Kidney glomerular epithelial cell (primary cell): Measurements from ENCODE around the gene TM4SF20.

Experiments
- DNase-seq: peaks from one replicate; lab custom pipeline; 2025; lab: John Stamatoyannopoulos, UW

TM4SF20 gene

GRCh38 chr2:227379095-227379494 is at the start of gene TM4SF20:
TM4SF20 (minus strand) TSS chr2:227379306; CDS start chr2:227379268, 38 bp downstream.
- no peak for DNase-seq

GRCh38 chr2:227428731-227429285 is 49.7 kb upstream of the TM4SF20 start:
- DNase-seq: no peak

GRCh38 chr2:227423656-227424499 is 44.8 kb upstream of the TM4SF20 start:
- DNase-seq: peak; percentile 12

GRCh38 chr2:227420087-227421052 is 41.3 kb upstream of the TM4SF20 start:
- no peak for DNase-seq

- no peak for DNase-seq
Measured at GRCh38 chr2:227416701-227417100, 37.6 kb upstream of the TM4SF20 start.

GRCh38 chr2:227415538-227416424 is 36.7 kb upstream of the TM4SF20 start:
- DNase-seq: peak; percentile 31

- DNase-seq: peak; percentile 41
Measured at GRCh38 chr2:227414846-227415245, 35.7 kb upstream of the TM4SF20 start.

GRCh38 chr2:227413371-227413770 is 34.3 kb upstream of the TM4SF20 start:
- DNase-seq: no peak

- no peak for DNase-seq
Measured at GRCh38 chr2:227412877-227413276, 33.8 kb upstream of the TM4SF20 start.

GRCh38 chr2:227411990-227412350 is 32.9 kb upstream of the TM4SF20 start:
- DNase-seq: peak; percentile 45

GRCh38 chr2:227411320-227411989 is 32.3 kb upstream of the TM4SF20 start:
- peak; percentile 20 for DNase-seq

- DNase-seq: no peak
Measured at GRCh38 chr2:227410191-227410590, 31.1 kb upstream of the TM4SF20 start.

- DNase-seq: no peak
Measured at GRCh38 chr2:227407591-227408151, 28.6 kb upstream of the TM4SF20 start.

- DNase-seq: peak; percentile 98
Measured at GRCh38 chr2:227406177-227407031, 27.3 kb upstream of the TM4SF20 start.

GRCh38 chr2:227404585-227405271 is 25.6 kb upstream of the TM4SF20 start:
- DNase-seq: no peak

- DNase-seq: no peak
Measured at GRCh38 chr2:227402959-227403358, 23.9 kb upstream of the TM4SF20 start.

GRCh38 chr2:227402321-227402720 is 23.2 kb upstream of the TM4SF20 start:
- DNase-seq: no peak

GRCh38 chr2:227401550-227401949 is 22.4 kb upstream of the TM4SF20 start:
- no peak for DNase-seq
